Spinal cord (tissue), 10 donors: Measurements from ENCODE around the gene SLAMF7. TPM values are rescaled to one million over a fixed set of nuclear protein-coding genes. Genes with fewer than 3 reads are reported as not detected.
"Not testable (repeated sequence)": the region's sequence is repeated elsewhere in the genome, so short reads cannot be mapped to it uniquely, and the experiment has no call there.

Source experiments
- DNase-seq, 6 donors: peaks; one replicate each; pipeline versions ENCODE4 v3.0.0 to v3.0.0-alpha.2; 2013 to 2015; ENCODE audit warnings: low spot score in 6 of 6, low read depth in 4 of 6
- H3K27ac ChIP-seq: one replicate; pipeline ENCODE4 v1.5.1; 2013; ENCODE audit warnings: low read depth, low read length, control low read depth
- H3K27me3 ChIP-seq: one replicate; pipeline ENCODE4 v1.6.1; 2013; ENCODE audit warnings: low read length; ENCODE audit not compliant: control insufficient read depth, insufficient read depth
- H3K36me3 ChIP-seq: one replicate; pipeline ENCODE4 v1.6.1; 2013; ENCODE audit warnings: low read length; ENCODE audit not compliant: control insufficient read depth, insufficient read depth
- H3K4me1 ChIP-seq: one replicate; pipeline ENCODE4 v1.6.1; 2013; ENCODE audit warnings: low read length; ENCODE audit not compliant: control insufficient read depth, insufficient read depth
- H3K4me3 ChIP-seq: one replicate; pipeline ENCODE4 v1.5.1; 2013; ENCODE audit warnings: low read depth, low read length, control low read depth
- H3K9me3 ChIP-seq: one replicate; pipeline ENCODE4 v1.6.1; 2013; ENCODE audit warnings: low read length; ENCODE audit not compliant: control insufficient read depth, insufficient read depth
- WGBS: methylation state at CpG from one replicate; pipeline ENCODE4 v1.1.5; 2013; ENCODE audit warnings: missing lambda C conversion rate; ENCODE audit not compliant: insufficient coverage; 5-methylcytosine and 5-hydroxymethylcytosine counted together
- long read RNA-seq, 4 donors: transcript quantifications; one replicate each; lab custom pipeline, GENCODE V29; 2026
- polyA plus RNA-seq, 2 donors: library from polyadenylated mRNA; unstranded; fragments of 120-200 nt; gene quantifications; one replicate each; pipeline ENCODE4 v1.2.1, GENCODE V29; 2013; ENCODE audit not compliant: insufficient read length in 2 of 2
- total RNA-seq, 2 donors: library from RNA; depleted of rRNA in 1 of 2; stranded (reverse); fragments of 120-200 nt in 1 of 2; fragments of >200 nt in 1 of 2; gene quantifications; one replicate each; pipeline versions ENCODE4 v1.2.3 to v1.2.4, GENCODE V29; 2013 to 2014
- donor health status: healthy.

The SLAMF7 gene, protein sequence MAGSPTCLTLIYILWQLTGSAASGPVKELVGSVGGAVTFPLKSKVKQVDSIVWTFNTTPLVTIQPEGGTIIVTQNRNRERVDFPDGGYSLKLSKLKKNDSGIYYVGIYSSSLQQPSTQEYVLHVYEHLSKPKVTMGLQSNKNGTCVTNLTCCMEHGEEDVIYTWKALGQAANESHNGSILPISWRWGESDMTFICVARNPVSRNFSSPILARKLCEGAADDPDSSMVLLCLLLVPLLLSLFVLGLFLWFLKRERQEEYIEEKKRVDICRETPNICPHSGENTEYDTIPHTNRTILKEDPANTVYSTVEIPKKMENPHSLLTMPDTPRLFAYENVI
- total RNA-seq, result under 1 TPM; 0.11 to 0.59 TPM
- not detected for polyA plus RNA-seq
- long read RNA-seq, donor 1, result 0 reads
- long read RNA-seq, donor 2, result 0 reads
- long read RNA-seq, donor 3, result 0 reads
- long read RNA-seq, donor 4, result 0 reads

DNA sequence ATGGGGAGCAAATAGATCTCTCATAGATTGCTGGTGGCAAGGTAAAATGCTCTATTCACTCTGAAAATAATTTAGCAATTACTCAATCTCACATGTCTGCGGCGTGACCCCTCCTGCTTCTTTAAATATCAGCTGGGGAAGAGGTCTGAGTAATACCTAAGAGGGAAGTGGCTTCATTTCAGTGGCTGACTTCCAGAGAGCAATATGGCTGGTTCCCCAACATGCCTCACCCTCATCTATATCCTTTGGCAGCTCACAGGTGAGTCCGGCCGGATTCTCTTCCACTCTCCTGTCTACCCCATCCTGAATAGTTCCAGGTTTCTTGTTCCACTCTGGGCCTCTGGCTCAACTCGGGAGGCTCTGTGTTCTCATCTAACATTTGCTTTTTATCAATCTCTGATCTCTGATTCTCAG is at the start of gene SLAMF7:
SLAMF7 (plus strand) TSS at position 150 of the 414 bp plus-strand sequence; CDS start at position 205, 55 bp downstream.
- H3K4me1 ChIP-seq, result no peaks in the 10 kb centered on the region
- no peaks in the 10 kb centered on the region for H3K36me3 ChIP-seq
- 93% methylated on average over 2 of the region's 5 CpGs for WGBS
- no peak within 1 kb of the TSS for H3K4me3 ChIP-seq
- DNase-seq, result no peak
- H3K27ac ChIP-seq, result no peak within 1 kb of the TSS
- H3K9me3 ChIP-seq, result no peaks in the 10 kb centered on the region
- H3K27me3 ChIP-seq, result no peaks in the 10 kb centered on the region

- not testable (repeated sequence) for H3K27ac ChIP-seq, H3K9me3 ChIP-seq
- 82% methylated on average over 4 of the region's 10 CpGs for WGBS
These were observed 46.7 kb upstream of the SLAMF7 start for GRCh38 chr1:160692390-160692789.

DNA sequence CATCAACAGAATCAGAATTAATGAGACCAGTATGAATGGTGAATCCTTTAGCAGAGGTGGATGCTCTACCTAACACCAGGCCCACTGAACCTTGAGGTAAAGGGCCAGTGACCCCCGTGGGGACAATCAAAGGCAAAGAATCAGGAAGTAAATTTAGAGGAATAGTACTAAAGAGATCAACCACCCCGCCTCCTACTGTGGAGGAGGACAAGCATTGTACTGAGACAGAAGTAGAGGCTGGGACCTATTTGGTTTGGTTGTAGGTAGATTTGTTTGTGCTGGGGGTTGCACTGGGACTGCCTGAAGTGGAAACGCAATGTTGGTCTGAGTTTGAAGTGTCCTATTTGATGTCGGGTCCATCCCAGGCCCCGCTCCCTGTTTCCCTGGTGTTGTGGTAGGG is 36.9 kb upstream of the SLAMF7 start:
- no peak for DNase-seq
- no peaks in the 10 kb centered on the region for H3K4me1 ChIP-seq
- H3K4me3 ChIP-seq, result no peak overlapping the region
- H3K27me3 ChIP-seq, result no peaks in the 10 kb centered on the region
- WGBS, result 80% methylated on average over 2 of the region's 5 CpGs
- H3K36me3 ChIP-seq, result no peaks in the 10 kb centered on the region
- no peak overlapping the region for H3K27ac ChIP-seq
- H3K9me3 ChIP-seq, result no peaks in the 10 kb centered on the region

More at GRCh38 chr1:160692390-160692789, 46.7 kb upstream of the SLAMF7 start:
- H3K4me1 ChIP-seq, H3K27me3 ChIP-seq, DNase-seq, H3K4me3 ChIP-seq, H3K36me3 ChIP-seq: not testable (repeated sequence)

- no peak overlapping the region for H3K27ac ChIP-seq
- H3K4me3 ChIP-seq, result no peak overlapping the region
- WGBS, result 100% methylated on average over 3 of the region's 4 CpGs
- no peak for DNase-seq
- H3K4me1 ChIP-seq, result no peaks in the 10 kb centered on the region
- H3K9me3 ChIP-seq, result no peaks in the 10 kb centered on the region
- no peaks in the 10 kb centered on the region for H3K27me3 ChIP-seq
- H3K36me3 ChIP-seq, result no peaks in the 10 kb centered on the region
These were observed 34.8 kb upstream of the SLAMF7 start for GRCh38 chr1:160704250-160704649.

DNA sequence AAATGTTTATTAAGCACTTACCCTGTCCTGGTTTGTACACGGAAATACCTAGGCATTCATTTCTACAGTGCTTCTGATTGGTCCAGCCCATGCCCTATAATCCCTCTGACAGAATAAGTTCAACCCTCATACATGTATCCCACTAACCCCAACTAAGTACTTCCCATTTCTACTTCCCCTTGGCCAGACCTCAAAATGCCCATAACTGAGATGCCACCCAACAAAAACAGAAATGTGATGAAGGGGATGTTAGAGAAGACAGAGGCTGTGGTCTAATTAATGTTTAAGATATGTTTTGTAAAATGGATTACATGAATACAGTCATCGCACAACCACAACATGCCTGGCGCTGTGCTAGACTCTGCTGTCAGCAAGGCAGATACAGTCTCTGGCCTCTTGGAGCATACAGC is 33.8 kb upstream of the SLAMF7 start:
- not testable (repeated sequence) for H3K9me3 ChIP-seq, H3K27me3 ChIP-seq, H3K36me3 ChIP-seq, H3K4me1 ChIP-seq, H3K4me3 ChIP-seq, H3K27ac ChIP-seq, DNase-seq
- WGBS, result 94% methylated on average over 3 of the region's 3 CpGs

- H3K4me3 ChIP-seq, result no peak overlapping the region
- H3K9me3 ChIP-seq, result no peaks in the 10 kb centered on the region
These were observed 33.3 kb upstream of the SLAMF7 start for GRCh38 chr1:160705742-160706141.

DNA sequence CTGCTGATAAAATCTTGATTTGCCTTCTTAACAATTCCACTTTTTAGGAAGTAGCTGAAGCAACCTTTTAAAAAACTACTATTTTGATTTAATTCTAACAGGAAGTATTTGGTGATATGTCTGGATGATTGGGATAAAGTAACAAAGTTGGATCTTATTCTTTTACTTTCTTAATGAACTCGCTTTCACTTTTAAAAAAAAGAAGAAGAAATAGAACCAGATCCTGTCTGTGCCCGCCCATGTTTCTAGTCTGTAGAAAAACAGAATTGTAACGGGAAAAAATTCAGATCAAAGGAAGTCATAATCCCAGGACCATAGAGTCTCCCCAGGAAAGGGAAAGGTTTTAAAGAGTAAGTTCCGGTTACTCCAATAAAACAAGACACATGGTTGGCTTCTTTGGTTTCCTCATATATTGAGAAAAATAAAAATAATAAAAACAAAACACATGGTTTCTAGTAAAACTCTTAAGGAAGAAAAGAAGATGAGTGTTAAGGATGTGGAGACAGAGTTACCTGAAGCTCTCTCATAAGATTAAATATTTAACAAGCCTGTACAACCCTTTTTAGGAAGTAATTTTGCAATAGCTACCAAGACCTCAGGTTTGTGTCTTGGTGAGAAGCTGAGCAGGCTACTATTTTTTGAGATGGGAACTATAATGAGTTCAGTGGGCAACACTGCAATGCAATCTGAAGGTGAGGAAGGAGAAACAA is 32.4 kb upstream of the SLAMF7 start:
- H3K4me3 ChIP-seq, result no peak overlapping the region
- no peaks in the 10 kb centered on the region for H3K9me3 ChIP-seq
- no CpG with 5 or more reads among the region's 4 CpGs for WGBS
- no peak overlapping the region for H3K27ac ChIP-seq
- no peak for DNase-seq
- no peaks in the 10 kb centered on the region for H3K27me3 ChIP-seq
- H3K36me3 ChIP-seq, result no peaks in the 10 kb centered on the region
- H3K4me1 ChIP-seq, result no peaks in the 10 kb centered on the region

More at GRCh38 chr1:160705742-160706141, 33.3 kb upstream of the SLAMF7 start:
- Histone ChIP-seq H3K4me1 (no peaks in the 10 kb centered on the region), H3K27me3 (no peaks in the 10 kb centered on the region), H3K36me3 (no peaks in the 10 kb centered on the region), H3K27ac (no peak overlapping the region)
- no peak for DNase-seq

- 77% methylated on average over 4 of the region's 8 CpGs for WGBS
- no peaks in the 10 kb centered on the region for H3K9me3 ChIP-seq
- H3K27ac ChIP-seq, result no peak overlapping the region
- no peaks in the 10 kb centered on the region for H3K27me3 ChIP-seq
- DNase-seq, result no peak
- H3K4me3 ChIP-seq, result no peak overlapping the region
- no peaks in the 10 kb centered on the region for H3K4me1 ChIP-seq
- no peaks in the 10 kb centered on the region for H3K36me3 ChIP-seq
These were observed 31.6 kb upstream of the SLAMF7 start for GRCh38 chr1:160707236-160708064.

GRCh38 chr1:160708118-160708517 is 30.9 kb upstream of the SLAMF7 start:
- no peak for DNase-seq
- Histone ChIP-seq H3K27me3 (no peaks in the 10 kb centered on the region), H3K9me3 (no peaks in the 10 kb centered on the region), H3K27ac (no peak overlapping the region), H3K36me3 (no peaks in the 10 kb centered on the region), H3K4me3 (no peak overlapping the region), H3K4me1 (no peaks in the 10 kb centered on the region)
- 73% methylated on average over 3 of the region's 4 CpGs for WGBS
